Cardiac muscle cell (in vitro differentiated cells and primary cell): ENCODE measurements around the gene PCDH12. TPM values are rescaled to one million over a fixed set of nuclear protein-coding genes. Genes with fewer than 3 reads are reported as not detected.
A peak's percentile ranks its signal among the peaks of the same experiment; 100 is the strongest.

Source experiments
- DNase-seq, 2 donors: peaks; one replicate each; pipeline versions ENCODE4 v3.0.0 to v3.0.0-alpha.2; 2010 to 2017; ENCODE audit warnings: low read depth in 1 of 2, low spot score in 1 of 2
- H3K27ac ChIP-seq: fragments of 200-600 bp; sonication (generic); 2 replicates; pipeline ENCODE4 v1.5.1; 2016
- H3K27me3 ChIP-seq: fragments of 200-600 bp; sonication (generic); 2 replicates; pipeline ENCODE4 v1.6.0; 2016; ENCODE audit warnings: control low read depth
- H3K36me3 ChIP-seq: fragments of 200-600 bp; sonication (generic); 2 replicates; pipeline ENCODE4 v1.5.1; 2016; ENCODE audit warnings: control low read depth
- H3K4me1 ChIP-seq: fragments of 200-600 bp; sonication (generic); 2 replicates; pipeline ENCODE4 v1.8.1; 2017; ENCODE audit warnings: low read depth, mild to moderate bottlenecking, mixed run types
- H3K4me3 ChIP-seq: fragments of 200-600 bp; sonication (generic); 2 replicates; pipeline ENCODE4 v1.5.1; 2016; ENCODE audit warnings: mild to moderate bottlenecking
- H3K9me3 ChIP-seq: fragments of 200-600 bp; sonication (generic); 2 replicates; pipeline ENCODE4 v1.5.1; 2017; ENCODE audit warnings: low read depth, mild to moderate bottlenecking, control low read depth
- polyA plus RNA-seq: library from polyadenylated mRNA; unstranded; fragments of >200 nt; fragmentation: Nextera tagmentation; extraction: Ambion mirVana; gene quantifications from 2 replicates; pipeline ENCODE4 v1.2.1, GENCODE V29; 2016
- total RNA-seq: library from RNA; depleted of rRNA; stranded (reverse); fragments of >200 nt; gene quantifications from 2 replicates; pipeline ENCODE4 v1.2.3, GENCODE V29; 2016
- TF ChIP-seq, protein P1 (sequence below): IDR thresholded peaks from 2 replicates; pipeline ENCODE4 v1.5.1; 2012; ENCODE audit warnings: low read depth, mild to moderate bottlenecking, low read length

PCDH12 gene
- total and polyA plus RNA-seq, 2 experiments from 2014 or later = 0.44 to 0.57 TPM

- Histone ChIP-seq H3K27me3 (no peaks in the 10 kb centered on the region), H3K4me1 (no peaks in the 10 kb centered on the region), H3K36me3 (no peaks in the 10 kb centered on the region), H3K4me3 (no peak overlapping the region), H3K9me3 (no peaks in the 10 kb centered on the region), H3K27ac (no peak overlapping the region)
- DNase-seq = no peak
- TF ChIP-seq, protein P1, sequence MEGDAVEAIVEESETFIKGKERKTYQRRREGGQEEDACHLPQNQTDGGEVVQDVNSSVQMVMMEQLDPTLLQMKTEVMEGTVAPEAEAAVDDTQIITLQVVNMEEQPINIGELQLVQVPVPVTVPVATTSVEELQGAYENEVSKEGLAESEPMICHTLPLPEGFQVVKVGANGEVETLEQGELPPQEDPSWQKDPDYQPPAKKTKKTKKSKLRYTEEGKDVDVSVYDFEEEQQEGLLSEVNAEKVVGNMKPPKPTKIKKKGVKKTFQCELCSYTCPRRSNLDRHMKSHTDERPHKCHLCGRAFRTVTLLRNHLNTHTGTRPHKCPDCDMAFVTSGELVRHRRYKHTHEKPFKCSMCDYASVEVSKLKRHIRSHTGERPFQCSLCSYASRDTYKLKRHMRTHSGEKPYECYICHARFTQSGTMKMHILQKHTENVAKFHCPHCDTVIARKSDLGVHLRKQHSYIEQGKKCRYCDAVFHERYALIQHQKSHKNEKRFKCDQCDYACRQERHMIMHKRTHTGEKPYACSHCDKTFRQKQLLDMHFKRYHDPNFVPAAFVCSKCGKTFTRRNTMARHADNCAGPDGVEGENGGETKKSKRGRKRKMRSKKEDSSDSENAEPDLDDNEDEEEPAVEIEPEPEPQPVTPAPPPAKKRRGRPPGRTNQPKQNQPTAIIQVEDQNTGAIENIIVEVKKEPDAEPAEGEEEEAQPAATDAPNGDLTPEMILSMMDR = no peak
These were observed 13.9 kb downstream of the PCDH12 start for GRCh38 chr5:141944076-141944475.

GRCh38 chr5:141942185-141942857, 15.7 kb downstream of the PCDH12 start:
- DNase-seq = no peak
- TF ChIP-seq, protein P1 = no peak
- H3K4me3 ChIP-seq = no peak overlapping the region
- no peaks in the 10 kb centered on the region for H3K4me1 ChIP-seq
- H3K27ac ChIP-seq = no peak overlapping the region
- peaks cover 6% of the 10 kb centered on the region for H3K36me3 ChIP-seq
- no peaks in the 10 kb centered on the region for H3K9me3 ChIP-seq
- no peaks in the 10 kb centered on the region for H3K27me3 ChIP-seq

DNA sequence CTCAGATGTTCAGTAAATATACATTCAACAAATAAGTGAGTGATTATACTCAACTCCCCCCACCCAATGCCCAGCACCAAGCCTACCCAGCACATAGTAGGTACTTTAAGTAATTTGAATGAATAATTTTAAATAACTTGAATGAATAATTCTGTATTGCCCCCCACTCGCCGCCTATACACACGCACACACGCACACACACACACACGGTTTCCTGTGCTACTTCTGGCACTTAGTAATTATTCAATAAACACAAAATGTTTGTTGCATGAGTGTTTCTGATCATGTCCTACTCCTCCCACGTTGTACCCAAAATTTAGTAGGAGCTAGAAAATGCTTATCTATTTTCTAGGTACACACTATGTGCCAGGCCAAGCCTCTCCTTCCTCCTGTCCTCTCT, 16.2 kb downstream of the PCDH12 start:
- Histone ChIP-seq H3K36me3 (peaks cover 6% of the 10 kb centered on the region), H3K9me3 (no peaks in the 10 kb centered on the region), H3K27me3 (no peaks in the 10 kb centered on the region), H3K4me3 (no peak overlapping the region), H3K27ac (no peak overlapping the region), H3K4me1 (no peaks in the 10 kb centered on the region)
- DNase-seq = no peak
- TF ChIP-seq, protein P1 = no peak

- Histone ChIP-seq H3K4me1 (no peaks in the 10 kb centered on the region), H3K9me3 (no peaks in the 10 kb centered on the region), H3K27ac (no peak overlapping the region), H3K4me3 (no peak overlapping the region), H3K27me3 (no peaks in the 10 kb centered on the region), H3K36me3 (peaks cover 6% of the 10 kb centered on the region)
- TF ChIP-seq, protein P1 = no peak
- peak in 1 of 2 donors; percentile 17 for DNase-seq
These were observed 16.7 kb downstream of the PCDH12 start for GRCh38 chr5:141941307-141941706.

DNA sequence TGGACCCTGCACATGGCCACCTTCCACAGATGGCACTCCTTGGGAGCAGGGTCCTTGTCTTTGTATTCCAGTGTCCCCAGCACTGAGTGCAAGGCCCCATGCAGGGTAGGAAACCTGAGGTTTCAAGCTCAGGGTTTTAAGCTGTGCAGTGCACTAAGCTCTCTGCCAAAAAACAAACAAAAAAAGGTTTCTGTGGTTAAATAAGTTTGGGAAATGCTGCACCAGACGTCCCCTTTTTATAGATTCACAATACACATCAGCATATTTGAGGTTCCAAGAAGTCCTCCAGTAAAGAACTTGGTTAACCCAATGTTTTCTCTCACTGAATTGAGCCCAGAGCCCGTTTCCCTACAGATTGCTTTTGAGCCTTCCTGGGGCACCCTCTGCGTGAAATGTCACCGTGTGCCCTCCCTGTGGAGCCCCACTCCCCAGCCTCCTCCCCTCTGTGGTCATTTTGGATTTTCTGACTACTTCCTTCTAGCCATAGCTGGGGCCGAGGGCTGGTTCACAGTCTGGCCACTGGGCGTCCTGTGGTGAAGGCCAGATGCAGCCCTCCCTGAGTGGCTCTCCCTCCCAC, 17.2 kb downstream of the PCDH12 start:
- TF ChIP-seq, protein P1 = no peak
- DNase-seq = peak in 1 of 2 donors; percentile 29
- H3K27ac ChIP-seq = no peak overlapping the region
- H3K4me3 ChIP-seq = no peak overlapping the region
- H3K9me3 ChIP-seq = no peaks in the 10 kb centered on the region
- no peaks in the 10 kb centered on the region for H3K4me1 ChIP-seq
- peaks cover 7% of the 10 kb centered on the region for H3K36me3 ChIP-seq
- H3K27me3 ChIP-seq = no peaks in the 10 kb centered on the region
